Kidney tubule cell (primary cell): ENCODE results near the gene SLC6A18.

Experiments used
- DNase-seq: peaks from one replicate; pipeline ENCODE4 v3.0.0-alpha.2; 2018; ENCODE audit warnings: low spot score

SLC6A18 gene

DNA sequence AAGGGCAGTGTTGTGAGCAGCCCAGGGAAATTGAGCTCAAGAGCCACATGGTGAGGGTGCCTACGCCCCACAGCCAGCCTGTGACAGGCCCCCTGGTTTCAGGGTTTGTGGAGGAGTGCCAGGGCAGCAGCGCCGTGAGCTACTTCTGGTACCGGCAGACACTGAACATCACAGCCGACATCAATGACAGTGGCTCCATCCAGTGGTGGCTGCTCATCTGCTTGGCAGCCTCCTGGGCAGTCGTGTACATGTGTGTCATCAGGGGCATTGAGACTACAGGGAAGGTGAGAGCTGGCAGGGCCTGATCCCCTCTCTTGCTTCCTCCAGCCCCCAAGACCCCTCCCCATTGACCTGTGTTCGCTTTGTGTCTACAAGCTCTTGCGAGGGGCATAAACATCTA, 10.2 kb downstream of the SLC6A18 start:
- no peak for DNase-seq

GRCh38 chr5:1235838-1236237, 10.7 kb downstream of the SLC6A18 start:
- DNase-seq, result no peak

DNA sequence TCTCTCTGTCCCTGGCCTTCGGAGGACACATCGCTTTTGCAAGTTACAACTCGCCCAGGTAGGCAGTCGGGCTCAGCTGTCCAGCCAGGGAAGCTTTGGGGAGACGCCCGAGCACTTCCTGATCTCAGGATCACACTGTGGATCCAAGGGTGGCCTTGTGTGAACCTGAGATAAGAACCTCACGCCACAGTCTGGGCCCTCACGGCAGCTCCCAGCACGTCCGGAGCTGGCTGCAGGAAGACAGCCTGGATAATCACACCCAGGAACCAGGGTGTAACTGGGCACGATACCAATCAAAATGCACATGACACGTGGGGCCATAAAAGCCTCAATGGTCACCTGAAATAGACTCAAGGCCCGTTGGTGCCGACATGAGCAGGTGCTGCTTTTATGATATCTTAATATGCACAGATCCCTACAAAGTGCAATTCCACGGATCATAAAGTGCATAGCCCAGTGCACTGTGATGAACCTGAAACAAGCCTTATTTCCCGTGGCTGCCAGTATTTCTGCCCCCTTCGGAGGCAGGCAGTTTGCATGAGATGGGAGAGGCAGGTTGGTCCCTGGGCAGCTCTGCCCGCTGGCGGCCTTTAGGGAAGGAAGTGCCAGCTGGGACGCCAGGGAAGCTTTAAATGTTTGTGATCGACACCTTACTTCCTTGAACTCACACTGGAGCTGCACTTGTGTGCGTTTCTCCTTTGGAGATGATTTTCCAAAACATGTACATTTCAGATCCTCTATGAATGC, 14.5 kb downstream of the SLC6A18 start:
- DNase-seq, result no peak

GRCh38 chr5:1240496-1241260, 15.5 kb downstream of the SLC6A18 start:
- DNase-seq, result no peak

GRCh38 chr5:1241509-1242080, 16.4 kb downstream of the SLC6A18 start:
- no peak for DNase-seq

DNA sequence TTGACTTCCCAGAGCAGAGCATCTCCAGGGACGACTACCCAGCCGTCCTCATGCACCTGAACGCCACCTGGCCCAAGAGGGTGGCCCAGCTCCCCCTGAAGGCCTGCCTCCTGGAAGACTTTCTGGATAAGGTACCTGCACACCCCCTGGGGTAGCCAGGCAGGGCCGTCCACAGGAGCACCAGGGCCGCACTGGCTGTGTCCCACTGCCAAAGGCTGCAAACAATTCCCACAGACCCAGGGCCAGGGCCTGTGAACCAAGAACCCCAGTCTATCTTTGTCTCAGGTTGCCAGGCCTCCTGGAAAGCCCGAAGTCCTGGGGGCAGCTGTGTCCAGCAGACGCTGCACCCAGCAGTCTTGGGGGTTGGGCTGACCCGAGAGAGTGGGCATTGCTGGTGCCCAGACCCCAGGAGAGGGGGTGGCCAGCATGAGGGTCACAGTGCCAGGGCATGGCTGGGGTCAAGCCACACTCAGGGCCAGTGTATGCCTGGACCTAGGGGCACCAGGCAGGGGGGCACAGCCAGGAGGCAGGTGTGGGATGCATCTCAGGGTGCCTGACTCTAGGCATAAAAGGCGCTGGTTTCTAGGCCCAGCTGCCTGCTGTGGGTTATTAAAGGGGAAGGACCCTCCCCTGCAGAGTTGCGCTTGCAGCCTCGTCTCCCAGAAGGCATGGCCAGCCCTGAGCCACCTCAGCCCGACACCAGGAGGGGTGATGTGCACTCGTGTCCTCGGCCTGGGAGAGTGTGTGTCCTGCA, 17.7 kb downstream of the SLC6A18 start:
- DNase-seq, result no peak

DNA sequence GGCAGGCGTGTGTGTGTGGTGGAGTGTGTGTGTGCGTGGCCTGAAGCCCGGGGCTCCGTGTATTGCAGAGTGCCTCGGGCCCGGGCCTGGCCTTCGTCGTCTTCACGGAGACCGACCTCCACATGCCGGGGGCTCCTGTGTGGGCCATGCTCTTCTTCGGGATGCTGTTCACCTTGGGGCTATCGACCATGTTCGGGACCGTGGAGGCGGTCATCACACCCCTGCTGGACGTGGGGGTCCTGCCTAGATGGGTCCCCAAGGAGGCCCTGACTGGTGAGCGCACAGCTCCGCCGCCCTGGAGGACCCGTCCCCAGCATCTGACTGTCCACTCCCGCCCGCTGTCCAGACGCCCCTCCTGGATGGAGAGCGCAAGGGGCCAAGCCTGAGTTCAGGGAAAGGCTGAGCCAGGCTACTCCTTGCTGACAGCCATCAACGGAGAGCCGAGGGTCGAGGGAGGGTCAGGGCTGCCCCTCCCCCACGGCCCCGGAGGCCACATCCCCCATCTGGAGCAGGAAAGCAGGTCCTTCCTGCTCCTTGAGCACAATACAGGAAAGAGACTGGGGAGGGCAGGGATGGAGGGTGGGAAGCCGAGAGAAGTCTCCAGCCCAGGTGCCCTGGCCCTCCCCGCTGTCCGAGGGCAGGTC, 18.4 kb downstream of the SLC6A18 start:
- DNase-seq, result no peak

- DNase-seq, result no peak
Measured at GRCh38 chr5:1244255-1244654, 19.1 kb downstream of the SLC6A18 start.

GRCh38 chr5:1244976-1245375, 19.8 kb downstream of the SLC6A18 start:
- DNase-seq, result no peak

DNA sequence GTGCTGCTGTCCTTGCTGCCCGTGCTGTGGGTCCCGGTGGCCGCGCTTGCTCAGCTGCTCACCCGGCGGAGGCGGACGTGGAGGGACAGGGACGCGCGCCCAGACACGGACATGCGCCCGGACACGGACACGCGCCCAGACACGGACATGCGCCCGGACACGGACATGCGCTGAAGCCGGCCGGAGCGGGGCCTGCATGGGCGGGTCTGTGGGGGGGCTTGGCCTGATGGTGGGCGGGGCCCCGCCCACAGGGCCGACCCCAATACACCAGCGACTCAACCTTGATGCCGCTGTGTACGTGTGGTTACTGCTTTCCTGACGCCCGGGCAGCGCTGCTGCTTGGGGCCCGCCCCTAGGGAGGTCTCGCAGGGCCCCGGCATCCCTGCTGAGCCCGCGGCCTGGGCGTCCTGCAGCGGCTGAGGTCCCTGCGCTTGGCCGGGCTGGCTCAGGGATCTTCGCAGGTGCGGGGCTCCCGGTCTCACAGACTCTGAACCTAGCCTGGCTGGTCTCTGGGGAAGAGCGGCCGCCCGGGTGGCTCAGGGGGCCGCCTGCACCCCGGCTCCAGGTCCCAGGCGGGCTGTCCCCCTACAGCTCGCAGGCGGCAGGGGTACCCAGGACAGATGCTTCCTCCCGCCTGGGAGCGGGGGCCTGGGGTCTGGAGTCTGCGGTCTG, 20.9 kb downstream of the SLC6A18 start:
- DNase-seq, result no peak

- DNase-seq, result peak; percentile 42
Measured at GRCh38 chr5:1246711-1247431, 21.7 kb downstream of the SLC6A18 start.

- no peak for DNase-seq
Measured at GRCh38 chr5:1247811-1248210, 22.6 kb downstream of the SLC6A18 start.

DNA sequence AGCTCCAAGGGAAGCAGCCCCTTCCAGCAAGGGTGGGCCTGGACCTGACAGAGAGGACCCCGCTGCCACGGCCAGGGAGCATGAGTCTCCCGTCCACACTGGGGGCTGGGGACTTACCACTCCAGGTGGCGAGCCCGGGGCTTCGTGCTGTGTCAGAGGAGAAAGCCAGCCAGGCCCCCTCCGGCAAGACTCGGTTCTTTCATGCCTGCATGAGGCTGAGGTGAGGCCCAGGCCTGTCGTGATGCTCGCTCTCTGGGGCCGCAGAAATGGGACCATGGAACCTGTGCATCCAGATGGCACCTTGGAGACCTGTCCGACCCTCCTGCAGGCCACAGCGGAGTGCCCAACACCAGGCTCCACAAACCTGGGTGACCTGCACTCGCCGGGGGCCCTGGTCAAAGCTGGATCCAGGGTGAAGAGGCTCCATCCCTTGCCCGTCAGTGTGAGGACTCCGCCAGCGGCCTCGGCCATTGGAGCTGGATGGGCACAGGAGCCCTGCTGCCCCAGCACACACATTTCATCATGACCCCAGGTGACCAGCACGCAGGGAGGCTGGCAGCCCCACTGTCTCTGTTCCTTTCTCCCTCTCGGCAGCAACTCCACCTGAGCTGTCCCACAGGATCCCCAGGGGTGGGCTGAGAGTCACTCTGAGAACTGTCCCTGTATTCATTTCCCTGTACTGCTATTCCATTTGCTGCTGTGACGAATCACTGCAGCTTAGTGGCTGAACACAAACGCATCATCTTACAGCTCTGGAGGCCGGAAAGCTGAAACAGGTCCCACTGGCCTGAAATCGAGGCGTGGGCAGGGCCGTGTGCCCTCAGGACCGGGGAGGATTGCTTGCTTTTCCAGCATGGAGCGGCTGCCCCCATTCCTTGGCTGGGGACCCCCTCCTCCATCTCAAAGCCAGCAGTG, 24.4 kb downstream of the SLC6A18 start:
- no peak for DNase-seq

DNA sequence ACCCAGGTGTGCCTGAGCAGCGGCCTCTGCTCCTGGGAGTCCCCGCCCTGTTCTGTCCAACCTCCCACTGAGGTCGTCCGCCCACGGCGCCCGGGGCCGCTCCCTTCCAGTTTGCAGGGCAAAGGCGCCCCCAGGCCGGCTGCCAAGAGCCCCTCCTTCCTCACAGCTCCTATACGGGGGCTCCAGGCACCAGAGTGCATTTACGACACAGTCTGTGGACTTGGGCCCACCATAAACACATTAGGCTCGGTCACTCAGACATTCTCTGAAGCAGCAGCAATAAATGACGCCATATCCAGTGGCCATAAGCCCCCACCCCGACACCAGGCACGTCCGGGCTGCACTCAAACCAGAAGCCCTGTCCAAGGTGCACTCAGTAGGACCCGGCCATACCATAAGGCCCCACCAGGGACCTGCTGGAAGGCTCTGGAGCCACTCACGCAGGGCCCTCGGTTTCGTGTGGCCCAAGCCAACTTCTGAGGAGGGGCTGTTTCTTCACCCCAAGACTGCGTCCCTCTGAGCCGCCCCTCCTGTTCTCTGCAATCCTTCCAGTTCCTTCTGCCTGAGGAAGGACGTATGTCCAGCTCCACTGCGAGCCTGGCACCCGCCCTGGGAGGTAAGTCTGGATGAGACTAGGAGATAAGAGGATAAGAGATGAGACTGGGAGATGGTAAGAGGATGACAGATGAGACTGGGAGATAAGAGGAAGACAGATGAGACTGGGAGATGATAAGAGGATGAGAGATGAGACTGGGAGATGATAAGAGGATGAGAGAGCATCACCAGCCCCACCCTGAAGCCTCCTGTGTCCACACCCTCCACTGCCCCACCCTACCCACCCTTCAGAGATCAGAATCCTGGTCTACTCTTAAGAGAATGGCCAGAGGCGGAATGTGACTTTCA, 26.7 kb downstream of the SLC6A18 start:
- no peak for DNase-seq

DNA sequence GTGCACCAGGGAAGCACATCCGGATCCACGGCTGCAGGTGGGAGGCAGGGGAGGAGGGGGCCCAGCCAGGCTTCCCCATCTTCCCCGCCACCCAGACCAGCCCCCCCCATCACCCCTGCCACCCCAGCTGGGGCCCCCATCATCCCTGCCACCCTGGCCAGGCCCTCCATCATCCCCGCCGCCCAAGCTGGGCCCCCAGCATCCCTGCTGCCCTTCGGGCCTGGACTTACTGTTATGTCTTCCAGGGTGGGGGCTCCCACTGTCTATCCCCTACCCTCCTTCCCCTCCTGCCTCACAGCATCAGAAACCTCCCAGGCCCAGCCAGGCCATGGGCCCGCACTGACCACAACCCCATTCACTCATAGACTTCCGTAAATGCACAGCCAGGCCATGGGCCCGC, 27.5 kb downstream of the SLC6A18 start:
- no peak for DNase-seq

- DNase-seq, result no peak
Measured at GRCh38 chr5:1253456-1254105, 28.4 kb downstream of the SLC6A18 start.

DNA sequence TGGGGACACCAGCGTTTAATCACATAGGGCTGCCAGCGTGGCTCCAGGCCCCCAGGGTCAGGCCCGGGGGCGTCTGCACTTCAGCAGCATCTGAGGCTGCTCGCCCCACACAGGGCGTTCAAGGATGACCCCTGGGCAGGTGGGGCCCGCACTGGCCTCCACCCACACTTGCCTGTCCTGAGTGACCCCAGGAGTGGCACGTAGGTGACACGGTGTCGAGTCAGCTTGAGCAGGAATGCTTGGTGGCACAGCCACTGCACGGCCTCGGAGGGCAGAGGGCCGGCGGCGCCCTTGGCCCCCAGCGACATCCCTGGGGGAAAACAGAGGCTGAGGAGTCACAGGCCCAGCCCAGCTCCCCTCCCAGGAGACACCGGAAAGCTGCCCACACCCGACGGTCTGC, 29.0 kb downstream of the SLC6A18 start:
- no peak for DNase-seq

DNA sequence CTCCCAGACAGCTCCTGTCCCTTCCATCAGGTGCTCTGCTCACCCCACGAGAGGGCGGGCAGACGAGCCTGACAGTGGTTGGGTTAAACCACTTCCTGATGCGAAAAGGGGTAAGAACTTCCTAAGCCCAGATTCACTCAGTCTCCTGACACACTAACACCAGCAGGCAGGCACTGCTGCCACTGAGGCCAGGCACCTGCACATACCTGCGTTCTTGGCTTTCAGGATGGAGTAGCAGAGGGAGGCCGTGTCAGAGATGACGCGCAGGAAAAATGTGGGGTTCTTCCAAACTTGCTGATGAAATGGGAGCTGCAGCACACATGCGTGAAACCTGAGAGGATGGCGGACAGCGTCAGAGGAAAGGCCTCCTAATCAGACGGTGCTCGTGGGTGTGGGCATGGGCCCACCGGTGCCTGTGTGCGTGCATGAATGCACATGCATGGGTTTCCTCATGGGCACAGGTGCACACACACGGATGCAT, 29.9 kb downstream of the SLC6A18 start:
- DNase-seq, result no peak
